GM18519 (cell line): ENCODE measurements around the gene ALG9.

Source experiments
- ATAC-seq: cut with Tn5 transposase; IDR thresholded peaks from one replicate; pipeline ENCODE4 v1.9.1; 2021; ENCODE audit warnings: mild to moderate bottlenecking, moderate library complexity; ENCODE audit not compliant: unreplicated experiment, low FRiP score

ALG9 gene

DNA sequence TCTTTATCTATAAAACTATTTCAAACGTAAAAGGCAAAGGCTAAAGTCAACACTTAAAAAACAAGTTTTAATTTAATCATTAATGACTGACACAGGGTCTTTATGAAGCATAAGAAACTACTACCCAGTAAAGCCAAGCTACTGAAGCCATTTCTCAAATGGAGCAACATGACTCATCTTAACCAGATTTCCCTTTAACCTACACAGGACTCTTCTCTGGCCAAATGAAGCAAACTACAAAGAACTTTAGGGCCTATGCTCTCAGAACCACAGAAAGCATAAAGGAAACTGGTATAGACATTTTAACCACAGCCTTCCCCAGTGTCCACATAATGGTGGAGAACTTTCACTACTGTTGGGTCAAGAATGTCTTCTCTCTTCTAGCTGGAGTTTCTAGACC, 34.7 kb downstream of the ALG9 start:
- no peak for ATAC-seq

DNA sequence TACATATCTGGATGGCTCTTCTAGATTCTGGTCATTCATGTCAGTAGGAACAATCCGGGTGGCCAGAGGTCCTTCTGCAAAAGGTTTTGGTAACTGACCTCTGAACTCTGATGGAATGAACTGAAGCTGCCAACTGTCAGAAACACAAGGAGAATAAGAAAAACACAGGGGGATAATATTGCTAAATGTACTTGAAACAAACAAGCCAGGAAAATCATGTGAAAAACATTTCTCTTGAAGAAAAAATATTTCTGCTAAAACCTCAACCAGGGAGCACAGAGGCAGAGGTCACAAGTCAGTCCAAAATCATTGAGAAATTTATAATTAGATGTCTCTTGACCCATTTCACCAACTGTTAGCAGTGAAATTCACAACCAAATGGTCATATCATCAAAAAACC, 35.2 kb downstream of the ALG9 start:
- ATAC-seq = no peak

DNA sequence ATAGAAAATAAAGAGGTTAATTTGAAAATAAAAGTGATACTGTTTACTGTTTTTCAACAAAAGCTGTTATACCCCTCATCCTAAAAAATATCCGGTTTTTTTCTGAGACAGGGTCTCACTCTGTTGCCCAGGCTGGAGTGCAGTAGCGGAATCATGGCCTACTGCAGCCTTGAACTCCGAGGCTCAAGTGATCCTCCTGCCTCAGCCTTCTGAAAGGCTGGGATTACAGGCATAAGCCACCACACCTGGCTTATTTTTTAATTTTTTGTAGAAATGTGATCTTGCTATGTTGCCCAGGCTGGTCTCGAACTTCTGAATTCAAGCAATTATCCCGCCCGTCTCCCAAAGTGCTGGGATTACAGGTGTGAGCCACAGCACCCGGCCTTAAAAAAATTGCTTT, 35.7 kb downstream of the ALG9 start:
- no peak for ATAC-seq

DNA sequence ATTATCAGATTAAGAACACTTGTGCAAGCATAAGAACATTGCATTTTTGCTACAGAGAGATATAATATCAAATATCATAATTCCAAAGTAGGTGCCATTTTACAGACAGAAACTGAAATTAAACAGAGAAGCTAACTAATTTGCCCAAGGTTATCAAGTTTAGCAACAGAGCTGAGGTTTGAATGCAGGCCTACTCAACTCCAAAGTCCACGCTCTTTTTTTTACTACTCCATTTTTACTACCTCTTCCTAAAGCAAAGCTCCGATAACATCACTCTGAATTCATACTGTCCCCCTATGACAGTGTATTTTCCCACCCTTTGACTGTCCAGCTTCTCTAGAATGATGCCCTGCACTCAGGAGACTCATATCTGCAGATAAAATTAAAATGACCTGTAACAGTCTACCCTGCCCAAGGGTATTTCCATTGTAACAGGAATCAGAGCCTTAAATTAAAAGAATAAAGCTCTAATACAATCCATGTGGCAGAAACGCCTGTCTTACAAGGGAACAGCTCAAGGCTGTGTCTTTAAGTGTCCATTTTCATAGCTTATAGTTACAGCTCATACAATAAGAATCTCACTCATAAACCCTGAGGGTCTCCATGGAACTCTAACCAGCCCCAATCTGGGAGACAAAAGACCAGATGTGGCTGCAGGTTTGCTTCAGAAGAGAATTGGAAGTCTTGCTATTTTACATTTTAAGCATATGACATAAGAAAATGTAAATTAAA, 36.8 kb downstream of the ALG9 start:
- ATAC-seq = no peak

DNA sequence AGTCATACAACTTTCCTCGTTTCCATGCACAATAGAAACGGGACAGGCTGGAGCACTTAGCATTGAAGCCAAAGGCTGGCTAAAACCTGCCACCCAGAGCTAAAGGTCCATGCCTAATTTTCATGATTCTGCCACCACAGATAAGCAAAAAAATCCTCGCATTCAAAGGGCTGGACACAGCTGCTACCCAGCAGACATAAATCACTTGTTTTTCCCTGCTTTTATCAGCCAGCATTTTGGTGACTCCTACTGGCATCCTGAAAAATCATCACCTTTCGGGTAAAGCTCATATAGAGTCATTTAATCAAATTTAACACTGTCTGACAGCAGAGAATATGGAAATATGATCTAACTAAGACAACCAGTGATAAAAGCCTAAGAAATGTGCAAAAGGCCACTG, 37.9 kb downstream of the ALG9 start:
- ATAC-seq = no peak

DNA sequence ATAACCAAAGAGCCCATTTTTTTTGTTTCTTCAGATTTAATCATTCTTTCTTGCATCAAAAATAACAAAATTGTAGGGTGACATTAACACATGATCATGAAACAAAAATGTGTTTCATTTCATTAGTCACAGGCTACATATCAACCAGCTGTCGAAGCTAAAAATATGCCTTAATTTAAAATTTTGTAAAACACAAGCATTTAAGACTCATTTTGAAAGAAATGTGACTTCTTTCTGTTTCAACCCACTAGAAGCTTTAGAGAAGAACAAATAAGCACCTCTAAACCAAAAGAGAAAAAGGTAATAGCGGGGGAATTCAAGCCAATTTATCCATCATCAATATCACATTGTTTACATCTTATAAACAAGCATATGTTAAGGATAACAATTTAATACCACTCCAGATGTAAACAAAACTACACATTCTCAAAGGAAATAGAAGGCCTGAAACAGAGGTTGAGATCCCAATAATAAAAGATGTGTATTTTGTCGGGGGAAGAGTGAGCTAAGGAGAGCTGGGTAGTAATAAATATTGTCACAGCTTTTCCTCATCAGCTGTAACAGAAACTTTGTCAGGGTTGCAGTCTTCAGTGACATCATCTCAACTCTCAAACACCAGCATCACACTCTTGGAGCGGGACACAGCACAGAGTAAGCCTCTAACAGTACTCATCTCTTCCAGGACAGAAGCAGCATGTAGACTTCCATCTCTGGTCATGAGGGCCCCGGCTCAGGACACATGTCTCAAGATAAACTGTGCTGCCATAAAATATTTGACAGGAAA, 42.0 kb downstream of the ALG9 start:
- ATAC-seq = no peak

DNA sequence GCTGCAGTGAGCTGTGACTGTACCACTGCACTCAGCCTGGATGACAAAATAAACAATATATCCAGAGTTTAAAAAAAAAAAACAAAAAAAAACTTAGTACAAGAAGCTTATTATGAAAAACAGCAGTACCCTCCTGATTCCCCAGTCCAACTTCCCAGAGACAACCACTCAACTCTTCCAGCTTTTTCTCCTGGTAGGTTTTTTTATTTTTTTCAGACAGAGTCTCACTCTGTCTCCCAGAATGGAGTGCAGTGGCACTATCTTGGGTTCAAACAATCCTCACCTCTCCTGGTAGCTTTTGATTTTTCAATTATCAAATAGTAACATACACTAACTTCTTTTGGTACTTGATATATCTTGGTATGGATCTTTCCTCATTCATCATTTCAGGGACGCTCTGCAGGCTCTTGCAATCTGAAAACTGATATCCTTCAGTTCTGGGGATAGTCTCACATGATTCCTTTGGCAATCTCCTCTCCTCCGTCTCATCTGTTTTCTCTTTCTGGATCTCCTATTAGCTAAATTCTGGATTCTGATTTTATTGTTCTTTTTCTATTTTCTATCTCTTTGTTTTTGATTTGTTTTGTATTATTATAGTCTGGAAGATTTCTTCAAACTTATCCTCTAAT, 44.9 kb downstream of the ALG9 start:
- ATAC-seq = no peak

DNA sequence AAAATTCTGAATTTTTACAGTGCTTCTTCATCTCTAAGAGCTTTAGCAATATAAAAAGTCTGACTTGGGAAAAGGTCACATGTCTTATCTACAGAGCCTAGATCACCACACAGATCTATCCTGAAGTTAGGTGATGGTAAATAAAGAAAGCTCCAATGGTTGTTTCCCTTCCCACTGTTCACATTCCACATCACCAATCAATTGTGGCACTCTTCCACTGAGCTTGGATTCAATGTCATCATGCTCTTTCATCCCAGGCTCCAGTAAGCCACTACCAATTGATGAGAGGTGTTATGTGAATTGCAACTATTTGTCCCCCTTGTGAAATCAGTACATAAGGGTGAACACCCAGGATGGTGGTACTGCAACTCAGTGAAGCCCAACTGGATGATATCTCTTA, 47.8 kb downstream of the ALG9 start:
- ATAC-seq = no peak

DNA sequence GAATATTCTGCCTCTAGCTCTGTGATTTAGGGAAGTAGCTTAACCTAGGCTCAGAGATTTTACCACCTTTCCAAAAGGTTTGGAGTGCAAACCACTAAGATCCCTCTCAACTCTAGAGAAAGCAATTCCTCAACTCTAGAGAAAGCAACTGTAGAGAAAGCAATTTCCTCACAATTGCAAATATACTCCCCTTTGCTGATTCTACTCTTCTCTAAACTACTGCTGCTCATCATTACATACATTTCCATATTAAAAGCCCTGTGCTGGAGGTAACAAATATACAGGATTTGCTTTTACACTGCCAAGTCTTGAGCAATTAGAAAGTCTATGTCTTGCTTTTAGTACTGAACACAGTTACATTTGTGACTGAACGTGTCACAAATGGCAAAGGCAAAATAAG, 48.2 kb downstream of the ALG9 start:
- no peak for ATAC-seq

DNA sequence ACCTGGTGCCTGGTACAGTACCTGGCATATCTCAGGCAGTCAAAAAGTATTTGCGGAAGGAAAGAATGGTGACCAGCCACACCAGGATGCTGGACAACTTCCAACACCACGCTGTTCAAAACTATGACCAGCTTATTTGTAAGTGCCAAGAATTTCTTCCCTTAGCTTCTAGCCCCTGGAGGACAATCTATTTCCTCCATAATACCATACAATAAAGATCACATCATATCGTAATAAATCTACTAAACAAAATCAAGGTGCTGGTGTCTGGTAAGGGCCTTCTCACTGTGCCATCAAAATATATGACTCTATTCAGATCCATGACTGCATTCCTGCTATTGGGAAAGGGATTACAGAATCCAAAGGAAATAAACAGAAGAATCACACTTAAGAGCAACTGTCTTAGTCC, 51.5 kb downstream of the ALG9 start:
- ATAC-seq = no peak

DNA sequence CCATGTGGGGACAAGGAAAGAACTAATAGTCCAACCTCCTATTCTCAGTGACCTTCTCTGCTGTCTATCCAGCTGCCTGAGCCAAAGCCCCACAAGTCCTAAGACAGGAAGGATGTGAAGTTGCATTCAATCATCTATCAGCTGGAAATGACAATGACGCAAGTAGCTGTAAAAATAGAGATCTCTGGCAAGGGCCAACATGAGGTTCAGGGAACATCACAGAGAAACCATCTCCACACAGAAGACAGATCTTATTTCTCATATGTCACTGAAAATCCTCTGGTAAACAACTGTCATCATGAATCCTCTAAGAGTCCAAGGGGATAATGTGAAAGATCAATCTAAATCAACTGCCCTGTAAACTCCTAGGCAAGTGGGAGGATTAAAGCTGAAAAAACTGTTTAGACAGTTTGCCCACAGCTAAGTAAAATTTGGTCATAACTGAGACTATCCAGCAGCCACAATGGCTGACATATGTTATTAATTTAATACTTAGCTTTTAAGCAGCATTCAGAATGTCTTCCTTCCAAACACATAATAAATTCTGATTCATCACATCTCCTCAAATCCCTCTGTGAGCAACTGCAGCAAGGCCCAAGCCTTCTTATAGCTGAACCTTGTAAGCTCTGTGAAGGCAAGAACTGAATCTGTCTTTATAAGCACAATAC, 52.1 kb downstream of the ALG9 start:
- no peak for ATAC-seq

DNA sequence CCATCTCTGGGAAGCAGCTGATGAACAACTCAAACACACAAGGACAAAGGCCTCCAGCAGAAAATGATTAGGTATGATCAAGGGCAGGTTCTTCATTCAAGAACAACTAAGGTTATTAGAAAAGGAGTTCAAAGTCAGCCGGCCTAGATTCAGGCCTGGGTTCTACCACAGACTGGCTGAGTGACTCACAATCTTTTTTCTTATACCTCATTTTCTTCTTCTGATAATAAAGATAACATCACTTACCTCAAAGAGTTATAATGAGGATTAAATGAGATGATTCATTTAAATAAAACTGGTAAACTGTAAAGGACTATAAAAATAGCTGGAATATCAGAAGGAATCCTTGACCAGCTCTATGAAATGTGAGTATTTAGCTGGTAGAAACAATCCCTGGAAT, 55.9 kb downstream of the ALG9 start:
- ATAC-seq = no peak

DNA sequence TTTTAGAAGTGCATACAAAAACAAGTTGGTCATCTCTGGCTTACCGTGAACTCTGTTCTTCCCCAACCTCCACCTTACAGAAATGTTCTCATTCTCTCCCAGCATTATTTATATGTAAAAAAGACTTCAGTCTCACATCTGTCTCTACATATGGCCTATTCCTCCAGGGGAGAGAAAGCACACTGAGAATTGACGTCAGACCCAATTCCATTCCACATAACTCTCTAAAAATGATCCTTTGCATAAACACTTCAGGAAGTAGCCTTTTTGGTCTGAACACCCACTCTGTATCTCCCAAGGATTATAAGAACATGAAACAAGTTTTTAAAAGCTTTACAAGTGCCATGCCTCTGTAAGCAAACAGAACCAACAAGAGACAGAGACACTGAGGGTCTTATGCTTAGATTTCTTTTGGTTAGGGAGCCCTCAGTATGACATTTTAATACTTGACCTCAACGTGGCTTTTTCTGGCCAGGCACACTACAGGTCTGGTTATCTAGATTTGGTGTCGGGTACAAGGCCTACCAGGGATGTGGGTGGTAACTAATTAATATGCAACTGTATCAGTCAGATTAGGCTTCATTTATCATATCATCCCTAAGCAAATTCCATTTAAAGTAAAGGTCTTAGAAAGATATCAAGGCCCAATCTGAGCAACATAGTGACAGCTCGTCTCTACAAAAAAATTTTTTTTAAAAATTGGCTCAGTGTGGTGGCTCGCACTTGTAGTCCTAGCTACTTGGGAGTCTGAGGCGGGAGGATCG, 56.6 kb downstream of the ALG9 start:
- no peak for ATAC-seq

DNA sequence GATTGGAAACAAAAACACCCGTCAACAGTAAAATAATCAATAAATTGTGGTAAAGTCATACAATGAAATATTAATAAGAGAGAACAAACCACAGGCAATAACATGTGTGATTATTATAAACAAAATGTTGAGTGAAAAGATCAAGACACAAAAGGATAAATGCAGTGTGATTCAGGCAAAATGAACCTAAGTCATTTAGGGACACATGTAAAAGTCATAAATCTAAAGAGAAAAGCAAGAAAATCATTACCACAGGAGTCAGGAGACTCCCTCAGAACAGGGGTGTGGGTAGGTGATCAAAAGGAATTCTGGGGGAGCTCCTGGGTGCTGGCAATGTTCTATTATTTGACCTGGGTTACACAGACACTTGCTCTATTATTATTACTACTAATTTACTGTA, 57.3 kb downstream of the ALG9 start:
- no peak for ATAC-seq

DNA sequence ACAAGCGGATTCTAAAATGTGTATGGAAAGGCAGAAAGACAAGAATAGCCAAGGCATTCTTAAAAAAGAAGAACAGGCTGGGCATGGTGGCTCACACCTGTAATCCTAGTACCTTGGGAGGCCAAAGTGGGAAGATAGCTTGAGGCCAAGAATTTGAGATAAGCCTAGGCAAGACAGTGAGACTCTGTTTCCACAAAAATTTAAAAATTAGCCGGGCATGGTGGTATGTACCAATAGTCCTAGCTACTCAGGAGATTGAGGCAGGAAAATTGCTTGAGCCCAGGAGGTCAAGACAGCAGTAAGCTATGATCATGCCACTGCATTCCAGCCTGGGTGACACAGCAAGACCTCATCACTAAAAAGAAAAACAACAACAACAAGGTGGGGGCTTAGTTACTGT, 59.2 kb downstream of the ALG9 start:
- no peak for ATAC-seq

DNA sequence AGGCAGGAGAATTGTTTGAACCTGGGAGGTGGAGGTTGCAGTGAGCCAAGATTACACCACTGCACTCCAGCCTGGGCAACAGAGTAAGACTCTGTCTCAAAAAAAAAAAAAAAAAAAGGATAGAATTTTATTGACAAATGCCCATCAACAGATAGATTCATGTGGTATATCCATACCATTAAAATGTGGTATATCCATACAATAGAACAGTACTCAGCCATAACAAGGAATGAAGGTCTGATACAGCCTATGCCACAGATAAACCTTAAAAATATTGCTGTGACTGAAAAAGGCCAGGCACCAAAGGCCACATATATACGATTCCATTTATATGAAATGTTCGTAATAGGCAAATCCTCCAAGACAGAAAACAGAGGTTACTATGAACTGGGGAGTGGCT, 59.9 kb downstream of the ALG9 start:
- ATAC-seq = no peak

DNA sequence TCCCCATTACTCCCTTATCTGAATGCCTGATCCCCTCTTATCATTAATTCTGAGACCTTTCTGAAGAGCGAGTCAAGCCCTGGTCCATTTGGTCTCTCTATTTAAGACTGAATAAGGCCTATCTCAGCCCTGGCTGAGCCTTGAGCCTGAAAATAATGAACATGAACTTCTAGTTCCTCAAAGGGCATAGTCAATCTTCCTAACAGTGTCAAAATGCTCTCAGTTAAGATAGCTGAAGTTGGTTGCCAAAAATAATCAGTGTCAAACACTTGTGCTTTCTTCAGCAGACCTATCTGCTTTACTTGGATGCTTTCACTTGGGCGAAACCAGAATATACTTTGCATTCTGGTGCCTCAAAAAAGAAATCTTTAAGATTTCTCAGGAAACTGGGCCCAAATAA, 62.5 kb downstream of the ALG9 start:
- ATAC-seq = no peak

DNA sequence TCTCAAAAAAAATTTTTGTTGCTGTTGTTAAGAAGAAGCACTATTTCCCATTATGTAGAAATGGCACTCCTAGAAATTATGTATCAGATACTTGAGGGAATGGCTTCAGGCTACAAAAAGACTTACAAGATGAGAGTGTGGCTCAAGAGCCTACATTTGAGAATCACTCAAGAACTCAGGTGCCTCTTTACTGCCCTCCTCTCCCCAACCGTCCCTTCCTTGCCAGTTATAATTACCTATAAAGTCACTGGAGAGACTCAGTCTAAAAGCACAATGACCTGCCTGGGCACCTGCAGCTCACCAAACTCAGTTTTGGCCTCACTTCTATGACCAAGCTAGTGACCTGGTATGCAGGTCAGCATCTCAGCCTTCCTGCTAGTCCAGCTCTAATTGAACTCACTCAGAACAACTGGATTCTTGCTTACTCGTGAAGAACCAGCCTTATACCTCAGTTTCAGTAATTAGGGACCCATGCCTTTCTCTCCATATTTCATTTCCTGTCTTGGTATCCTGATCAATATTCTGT, 63.3 kb downstream of the ALG9 start:
- ATAC-seq = no peak

DNA sequence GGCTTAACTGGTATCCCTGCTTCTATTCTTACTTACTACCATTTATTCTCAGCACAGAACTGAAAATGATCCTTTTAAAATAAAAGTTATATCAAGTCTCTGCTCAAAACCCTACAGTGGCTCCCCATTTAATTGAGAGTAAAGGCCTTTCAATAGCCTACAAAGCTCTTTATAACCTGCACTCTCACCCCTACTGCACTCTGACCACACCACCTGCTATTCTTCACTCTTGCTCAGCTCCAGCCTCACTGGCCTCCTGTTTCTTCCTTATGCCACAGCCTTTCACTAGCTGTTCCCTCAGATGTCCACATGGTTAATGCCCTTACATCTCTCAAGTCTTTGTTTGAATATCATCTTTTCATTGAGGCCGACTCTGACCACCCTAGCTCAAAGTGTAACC, 64.3 kb downstream of the ALG9 start:
- no peak for ATAC-seq

DNA sequence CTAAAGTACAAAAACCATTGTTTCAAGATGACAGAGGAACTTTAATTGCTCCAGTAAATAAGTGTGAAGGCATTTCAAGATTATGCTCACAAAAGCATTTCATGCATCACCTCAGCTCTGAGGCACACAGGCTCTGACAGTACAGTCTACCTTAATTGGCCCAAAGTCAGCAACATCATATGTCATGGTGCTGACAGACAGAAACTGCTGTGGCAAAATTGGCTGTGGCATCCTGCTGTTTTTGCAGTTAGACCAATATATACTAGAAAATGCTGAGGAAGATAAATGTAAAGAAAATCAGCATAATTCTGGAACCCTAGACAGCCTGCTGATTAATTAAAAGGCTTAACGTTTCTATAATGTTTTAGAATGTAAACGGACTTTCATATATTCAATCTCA, 70.2 kb downstream of the ALG9 start:
- ATAC-seq = no peak
